HepG2 (cell line): ENCODE data around the gene PC. TPM values are rescaled to one million over a fixed set of nuclear protein-coding genes. Genes with fewer than 3 reads are reported as not detected.

Experiments used
- CENPT ChIP-seq: sonication (generic); formaldehyde crosslinking; IDR thresholded peaks from 2 replicates; pipeline ENCODE4 v1.8.0; 2022; ENCODE audit warnings: low read depth, mild to moderate bottlenecking, moderate library complexity, missing genetic modification reagents
- DMAP1 ChIP-seq: IDR thresholded peaks from 2 replicates; pipeline ENCODE4 v1.6.1; 2016
- FOXC1 ChIP-seq: sonication (generic); formaldehyde crosslinking; IDR thresholded peaks from 2 replicates; pipeline ENCODE4 v1.8.0; 2022; ENCODE audit warnings: mild to moderate bottlenecking, missing genetic modification reagents, borderline replicate concordance
- MXI1 ChIP-seq: IDR thresholded peaks from 3 replicates; pipeline ENCODE4 v1.6.1; 2012; ENCODE audit warnings: low read depth, low read length, inconsistent platforms, borderline replicate concordance
- NFATC3 ChIP-seq: sonication (generic); formaldehyde crosslinking; IDR thresholded peaks from 2 replicates; pipeline ENCODE4 v1.5.1; 2020; ENCODE audit warnings: mild to moderate bottlenecking, missing genetic modification reagents
- NONO ChIP-seq, 2 experiments: fragments of 450-650 bp in 1 of 2; sonication (generic) in 1 of 2; formaldehyde crosslinking in 1 of 2; IDR thresholded peaks in 1 of 2; conservative IDR thresholded peaks in 1 of 2; 2 replicates each; pipeline versions ENCODE4 v1.6.1 to v1.8.0; 2017 to 2022; ENCODE audit warnings: mild to moderate bottlenecking in 1 of 2, missing genetic modification reagents in 1 of 2, moderate library complexity in 1 of 2
- RARG ChIP-seq: sonication (generic); formaldehyde crosslinking; IDR thresholded peaks from 2 replicates; pipeline ENCODE4 v1.4.0; 2020; ENCODE audit warnings: low read depth, mild to moderate bottlenecking, missing genetic modification reagents
- SALL1 ChIP-seq: sonication (generic); formaldehyde crosslinking; IDR thresholded peaks from 2 replicates; pipeline ENCODE4 v1.8.0; 2022; ENCODE audit warnings: mild to moderate bottlenecking, missing genetic modification reagents
- SOX13 ChIP-seq, 3 experiments: fragments of 450-650 bp in 1 of 3; sonication (generic) in 1 of 3; formaldehyde crosslinking in 1 of 3; IDR thresholded peaks in 2 of 3; conservative IDR thresholded peaks in 1 of 3; 2 replicates each; pipeline versions ENCODE4 v1.5.0 to v1.6.1; 2016 to 2020; ENCODE audit warnings: antibody characterized with exemption in 1 of 3, mild to moderate bottlenecking in 1 of 3, missing compliant biosample characterization in 1 of 3, missing genetic modification reagents in 1 of 3, moderate library complexity in 1 of 3
- TAF1 ChIP-seq: sonication (generic); formaldehyde crosslinking; IDR thresholded peaks from 2 replicates; pipeline ENCODE4 v1.4.0; 2020; ENCODE audit warnings: missing genetic modification reagents
- TCF7L2 ChIP-seq: IDR thresholded peaks from 2 replicates; pipeline ENCODE4 v1.6.1; 2011; ENCODE audit warnings: mild to moderate bottlenecking, low read depth, low read length, moderate library complexity
- TEAD3 ChIP-seq: optimal IDR thresholded peaks from 2 replicates; pipeline ENCODE3; 2016; ENCODE audit warnings: borderline replicate concordance
- ZNF572 ChIP-seq: sonication (generic); formaldehyde crosslinking; IDR thresholded peaks from 2 replicates; pipeline ENCODE4 v1.5.1; 2020; ENCODE audit warnings: mild to moderate bottlenecking, missing genetic modification reagents
- ZNF652 ChIP-seq: IDR thresholded peaks from 2 replicates; pipeline ENCODE4 v1.6.1; 2016; ENCODE audit warnings: low read depth, borderline replicate concordance
- ZNF747 ChIP-seq: sonication (generic); formaldehyde crosslinking; IDR thresholded peaks from 2 replicates; pipeline ENCODE4 v1.8.1; 2023; ENCODE audit warnings: missing genetic modification reagents, mild to moderate bottlenecking, borderline replicate concordance
- ZNF790 ChIP-seq: sonication (generic); formaldehyde crosslinking; IDR thresholded peaks from 2 replicates; pipeline ENCODE4 v1.8.0; 2022; ENCODE audit warnings: missing genetic modification reagents, mild to moderate bottlenecking, borderline replicate concordance
- polyA plus RNA-seq, 8 experiments: library from polyadenylated mRNA; depleted of rRNA in 3 of 8; stranded (reverse) in 7 of 8; unstranded in 1 of 8; fragments of >200 nt; fragmentation: Illumina TruSeq in 4 of 8; extraction: Trizol in 4 of 8; gene quantifications; 2 replicates each; pipeline versions ENCODE4 v1.2.1 to v1.2.3, GENCODE V29; 2011 to 2016; ENCODE audit warnings: low read depth in 4 of 8, missing spikeins in 1 of 8, mixed read lengths in 1 of 8; ENCODE audit not compliant: insufficient read depth in 1 of 8
- total RNA-seq, 5 experiments: library from RNA; depleted of rRNA; stranded (reverse); fragments of >200 nt; fragmentation: Illumina TruSeq; extraction: Trizol; gene quantifications; 2 replicates each; pipeline ENCODE4 v1.2.3, GENCODE V29; 2016; ENCODE audit warnings: low read depth in 1 of 5
- TF ChIP-seq, protein P1 (sequence below): sonication (generic); formaldehyde crosslinking; IDR thresholded peaks from 2 replicates; pipeline ENCODE4 v1.5.0; 2020; ENCODE audit warnings: missing genetic modification reagents
- TF ChIP-seq, protein P2 (sequence below): sonication (generic); formaldehyde crosslinking; IDR thresholded peaks from 2 replicates; pipeline ENCODE4 v1.4.0; 2020; ENCODE audit warnings: mild to moderate bottlenecking, missing genetic modification reagents
- TF ChIP-seq, protein P3 (sequence below), 2 experiments: sonication (generic) in 1 of 2; formaldehyde crosslinking in 1 of 2; IDR thresholded peaks; 2 replicates each; pipeline versions ENCODE4 v1.4.0 to v1.6.1; 2016 to 2020; ENCODE audit warnings: borderline replicate concordance in 1 of 2, low read depth in 1 of 2, mild to moderate bottlenecking in 1 of 2, missing genetic modification reagents in 1 of 2

Gene PC
- total and polyA plus RNA-seq, 2 of the 13 experiments (the other 11 are each of a cell fraction or from before 2014, with no cell fraction given), result 29.0 to 39.0 TPM

DNA sequence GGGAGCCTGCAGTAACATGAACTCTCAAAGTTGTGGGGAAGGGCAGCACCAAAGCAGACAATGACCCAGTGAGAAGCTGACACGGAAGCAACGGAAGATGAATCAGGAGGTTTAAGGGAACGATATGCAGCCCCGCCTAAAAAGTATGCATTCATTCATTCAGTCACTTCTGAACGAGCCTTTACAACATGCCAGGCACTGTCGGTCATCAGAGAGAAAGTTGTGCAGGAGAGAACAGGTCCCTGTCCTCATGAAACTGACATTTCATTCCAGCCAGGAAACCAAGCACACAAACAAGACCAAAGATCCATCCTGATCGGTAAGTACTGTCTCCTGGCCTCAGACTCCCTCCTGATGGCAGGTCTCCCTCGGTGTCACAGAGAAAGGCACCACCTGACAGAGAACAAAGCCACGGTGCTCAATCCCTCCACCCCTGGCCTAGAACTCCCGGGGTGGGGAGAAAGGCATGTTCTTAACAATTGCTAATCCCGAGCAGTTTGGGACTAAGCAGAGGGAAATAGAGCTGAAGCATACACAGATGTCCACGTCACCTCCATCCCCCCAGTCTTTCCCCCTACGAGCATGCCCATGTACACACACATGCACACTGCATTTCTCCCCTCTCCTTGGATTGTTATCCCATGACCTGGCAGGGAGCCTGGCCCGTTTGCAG, 52.0 kb downstream of the PC start (continued):
- TF ChIP-seq DMAP1 (CRISPR knock-in tag) (peak; percentile 16; the same call in 1 of the 2 replicates), NFATC3 (no peak), NONO (IDR thresholded peaks at IDR 0.05) (no peak), NONO (CRISPR knock-in tag; conservative IDR thresholded peaks at IDR 0.05) (0 out of 2 replicates have a peak, but pooled peaks have one; percentile 18), FOXC1 (CRISPR knock-in tag) (0 out of 2 replicates have a peak, but pooled peaks have one; percentile 17), ZNF572 (no peak; the same call in 1 of the 2 replicates), SOX13 (IDR thresholded peaks at IDR 0.05) (no peak), SOX13 (CRISPR knock-in tag; conservative IDR thresholded peaks at IDR 0.05 in 1 of 2, IDR thresholded peaks at IDR 0.05 in 1 of 2) (0 out of 4 replicates have a peak, but pooled peaks of 1 of the 2 experiments have one; percentile 7), ZNF790 (CRISPR knock-in tag) (no peak), SALL1 (CRISPR knock-in tag) (peak; percentile 40; the same call in 1 of the 2 replicates), TCF7L2 (no peak), CENPT (CRISPR knock-in tag) (no peak), ZNF747 (0 out of 2 replicates have a peak, but pooled peaks have one; percentile 11), TEAD3 (CRISPR knock-in tag) (peak; percentile 85), ZNF652 (0 out of 2 replicates have a peak, but pooled peaks have one; percentile 6), RARG (CRISPR knock-in tag) (no peak), TAF1 (CRISPR knock-in tag) (peak; percentile 56), MXI1 (peak; percentile 16; the same call in 1 of the 3 replicates)
- TF ChIP-seq, protein P1, sequence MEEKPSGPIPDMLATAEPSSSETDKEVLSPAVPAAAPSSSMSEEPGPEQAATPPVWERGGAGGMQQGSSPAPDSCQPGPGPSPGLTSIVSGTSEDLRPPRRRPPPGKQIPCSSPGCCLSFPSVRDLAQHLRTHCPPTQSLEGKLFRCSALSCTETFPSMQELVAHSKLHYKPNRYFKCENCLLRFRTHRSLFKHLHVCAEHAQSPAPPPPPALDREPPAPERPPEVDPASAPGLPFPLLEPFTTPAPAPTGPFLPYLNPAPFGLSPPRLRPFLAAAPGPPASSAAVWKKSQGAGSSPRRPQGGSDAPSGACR (CRISPR knock-in tag), result 0 out of 2 replicates have a peak, but pooled peaks have one; percentile 53
- TF ChIP-seq, protein P2, sequence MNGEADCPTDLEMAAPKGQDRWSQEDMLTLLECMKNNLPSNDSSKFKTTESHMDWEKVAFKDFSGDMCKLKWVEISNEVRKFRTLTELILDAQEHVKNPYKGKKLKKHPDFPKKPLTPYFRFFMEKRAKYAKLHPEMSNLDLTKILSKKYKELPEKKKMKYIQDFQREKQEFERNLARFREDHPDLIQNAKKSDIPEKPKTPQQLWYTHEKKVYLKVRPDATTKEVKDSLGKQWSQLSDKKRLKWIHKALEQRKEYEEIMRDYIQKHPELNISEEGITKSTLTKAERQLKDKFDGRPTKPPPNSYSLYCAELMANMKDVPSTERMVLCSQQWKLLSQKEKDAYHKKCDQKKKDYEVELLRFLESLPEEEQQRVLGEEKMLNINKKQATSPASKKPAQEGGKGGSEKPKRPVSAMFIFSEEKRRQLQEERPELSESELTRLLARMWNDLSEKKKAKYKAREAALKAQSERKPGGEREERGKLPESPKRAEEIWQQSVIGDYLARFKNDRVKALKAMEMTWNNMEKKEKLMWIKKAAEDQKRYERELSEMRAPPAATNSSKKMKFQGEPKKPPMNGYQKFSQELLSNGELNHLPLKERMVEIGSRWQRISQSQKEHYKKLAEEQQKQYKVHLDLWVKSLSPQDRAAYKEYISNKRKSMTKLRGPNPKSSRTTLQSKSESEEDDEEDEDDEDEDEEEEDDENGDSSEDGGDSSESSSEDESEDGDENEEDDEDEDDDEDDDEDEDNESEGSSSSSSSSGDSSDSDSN (CRISPR knock-in tag), result 0 out of 2 replicates have a peak, but pooled peaks have one; percentile 17
- TF ChIP-seq, protein P3, sequence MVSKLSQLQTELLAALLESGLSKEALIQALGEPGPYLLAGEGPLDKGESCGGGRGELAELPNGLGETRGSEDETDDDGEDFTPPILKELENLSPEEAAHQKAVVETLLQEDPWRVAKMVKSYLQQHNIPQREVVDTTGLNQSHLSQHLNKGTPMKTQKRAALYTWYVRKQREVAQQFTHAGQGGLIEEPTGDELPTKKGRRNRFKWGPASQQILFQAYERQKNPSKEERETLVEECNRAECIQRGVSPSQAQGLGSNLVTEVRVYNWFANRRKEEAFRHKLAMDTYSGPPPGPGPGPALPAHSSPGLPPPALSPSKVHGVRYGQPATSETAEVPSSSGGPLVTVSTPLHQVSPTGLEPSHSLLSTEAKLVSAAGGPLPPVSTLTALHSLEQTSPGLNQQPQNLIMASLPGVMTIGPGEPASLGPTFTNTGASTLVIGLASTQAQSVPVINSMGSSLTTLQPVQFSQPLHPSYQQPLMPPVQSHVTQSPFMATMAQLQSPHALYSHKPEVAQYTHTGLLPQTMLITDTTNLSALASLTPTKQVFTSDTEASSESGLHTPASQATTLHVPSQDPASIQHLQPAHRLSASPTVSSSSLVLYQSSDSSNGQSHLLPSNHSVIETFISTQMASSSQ (IDR thresholded peaks at IDR 0.05; ENCODE audit: low read depth), result no peak
- TF ChIP-seq, protein P3 (CRISPR knock-in tag; IDR thresholded peaks at IDR 0.05; ENCODE audit: borderline replicate concordance), result peak; percentile 22; the same call in 1 of the 2 replicates
